Measurements from ENCODE around the gene PTPRN.

DNA sequence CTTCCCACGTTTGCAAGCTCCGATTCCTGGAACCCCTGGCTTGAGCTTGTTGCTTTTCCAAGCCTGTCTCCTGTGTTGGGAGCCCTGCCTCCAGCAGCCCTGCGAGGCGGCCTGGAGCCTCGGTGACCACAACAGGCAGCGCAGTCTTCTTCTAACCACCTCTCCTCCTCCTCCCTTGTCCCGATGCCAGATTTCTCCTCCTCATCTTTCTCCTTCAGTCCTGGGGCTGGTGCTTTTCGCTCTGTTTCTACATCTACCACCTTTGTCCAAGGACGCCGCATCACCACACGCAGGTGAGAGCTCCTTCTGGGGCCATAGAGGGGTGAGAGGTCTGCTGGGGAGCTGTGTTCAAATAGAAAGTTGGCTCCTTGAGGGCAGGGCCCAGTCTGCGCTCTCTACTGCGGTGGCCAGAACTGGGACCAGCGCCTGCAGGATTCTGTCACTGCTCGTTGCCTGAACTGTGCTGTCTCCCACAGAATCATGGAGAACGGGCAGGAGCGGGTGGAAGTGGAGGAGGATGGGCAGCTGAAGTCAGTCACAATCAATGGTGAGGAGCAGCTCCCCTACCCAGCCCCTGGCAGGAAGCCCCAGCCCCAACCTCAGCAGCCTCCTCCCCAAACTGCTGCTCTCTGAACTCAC is 26.1 kb downstream of the PTPRN start:
- no peak for TF ChIP-seq POLR2A (IDR thresholded peaks at IDR 0.05)
- TF ChIP-seq, protein P1, sequence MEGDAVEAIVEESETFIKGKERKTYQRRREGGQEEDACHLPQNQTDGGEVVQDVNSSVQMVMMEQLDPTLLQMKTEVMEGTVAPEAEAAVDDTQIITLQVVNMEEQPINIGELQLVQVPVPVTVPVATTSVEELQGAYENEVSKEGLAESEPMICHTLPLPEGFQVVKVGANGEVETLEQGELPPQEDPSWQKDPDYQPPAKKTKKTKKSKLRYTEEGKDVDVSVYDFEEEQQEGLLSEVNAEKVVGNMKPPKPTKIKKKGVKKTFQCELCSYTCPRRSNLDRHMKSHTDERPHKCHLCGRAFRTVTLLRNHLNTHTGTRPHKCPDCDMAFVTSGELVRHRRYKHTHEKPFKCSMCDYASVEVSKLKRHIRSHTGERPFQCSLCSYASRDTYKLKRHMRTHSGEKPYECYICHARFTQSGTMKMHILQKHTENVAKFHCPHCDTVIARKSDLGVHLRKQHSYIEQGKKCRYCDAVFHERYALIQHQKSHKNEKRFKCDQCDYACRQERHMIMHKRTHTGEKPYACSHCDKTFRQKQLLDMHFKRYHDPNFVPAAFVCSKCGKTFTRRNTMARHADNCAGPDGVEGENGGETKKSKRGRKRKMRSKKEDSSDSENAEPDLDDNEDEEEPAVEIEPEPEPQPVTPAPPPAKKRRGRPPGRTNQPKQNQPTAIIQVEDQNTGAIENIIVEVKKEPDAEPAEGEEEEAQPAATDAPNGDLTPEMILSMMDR (IDR thresholded peaks at IDR 0.05): no peak
- no peak for TF ChIP-seq POLR2AphosphoS5 (IDR thresholded peaks at IDR 0.05)
- no peak for TF ChIP-seq EP300 (IDR thresholded peaks at IDR 0.05)

All from suprapubic skin (tissue), 4 donors.